SK-N-SH treated with all-trans-retinoic acid at 6 μM for 48 hours (cell line): ENCODE results near the gene EPS8.

Experiments used
- ATAC-seq: fragments of 200-7000 bp; cut with Tn5 transposase; 3 replicates; pipeline ENCODE4 v1.9.1; 2020; ENCODE audit warnings: mild to moderate bottlenecking, moderate library complexity
- ARNTL ChIP-seq: fragments of 450-650 bp; formaldehyde crosslinking; IDR thresholded peaks from 2 replicates; pipeline ENCODE4 v1.5.0; 2020; ENCODE audit warnings: low read depth, mild to moderate bottlenecking, moderate library complexity, borderline replicate concordance
- BACH2 ChIP-seq: fragments of 250-450 bp; sonication (Bioruptor Pico); IDR thresholded peaks from 2 replicates; pipeline ENCODE4 v1.9.0; 2021; ENCODE audit warnings: mild to moderate bottlenecking, borderline replicate concordance
- CSDC2 ChIP-seq: fragments of 250-450 bp; sonication (Bioruptor Pico); IDR thresholded peaks from 2 replicates; pipeline ENCODE4 v1.5.0; 2020; ENCODE audit warnings: mild to moderate bottlenecking, moderate library complexity
- CSRNP3 ChIP-seq: fragments of 250-450 bp; sonication (Bioruptor Pico); IDR thresholded peaks from 2 replicates; pipeline ENCODE4 v1.5.1; 2021; ENCODE audit warnings: mild to moderate bottlenecking, moderate library complexity
- ESRRG ChIP-seq: fragments of 250-450 bp; sonication (Bioruptor Pico); IDR thresholded peaks from 2 replicates; pipeline ENCODE4 v1.6.1; 2021; ENCODE audit warnings: mild to moderate bottlenecking
- GLIS3 ChIP-seq: fragments of 250-450 bp; sonication (Bioruptor Pico); IDR thresholded peaks from 2 replicates; pipeline ENCODE4 v1.5.0; 2020; ENCODE audit warnings: mild to moderate bottlenecking, moderate library complexity
- PATZ1 ChIP-seq: fragments of 250-450 bp; sonication (Bioruptor Pico); IDR thresholded peaks from 2 replicates; pipeline ENCODE4 v1.8.0; 2020; ENCODE audit warnings: mild to moderate bottlenecking, moderate library complexity, borderline replicate concordance
- RARB ChIP-seq: fragments of 250-450 bp; sonication (Bioruptor Pico); IDR thresholded peaks from 2 replicates; pipeline ENCODE4 v1.8.0; 2021; ENCODE audit warnings: mild to moderate bottlenecking, moderate library complexity
- SNAI2 ChIP-seq: fragments of 250-450 bp; sonication (Bioruptor Pico); IDR thresholded peaks from 2 replicates; pipeline ENCODE4 v1.5.0; 2020; ENCODE audit warnings: mild to moderate bottlenecking, moderate library complexity
- TCF4 ChIP-seq: fragments of 250-450 bp; sonication (Bioruptor Pico); IDR thresholded peaks from 2 replicates; pipeline ENCODE4 v1.8.0; 2021; ENCODE audit warnings: mild to moderate bottlenecking, moderate library complexity, borderline replicate concordance
- TOX ChIP-seq: fragments of 250-450 bp; sonication (Bioruptor Pico); IDR thresholded peaks from 2 replicates; pipeline ENCODE4 v1.8.0; 2021; ENCODE audit warnings: mild to moderate bottlenecking, moderate library complexity, borderline replicate concordance
- ZC3H10 ChIP-seq: fragments of 250-450 bp; sonication (Bioruptor Pico); IDR thresholded peaks from 2 replicates; pipeline ENCODE4 v1.5.1; 2021; ENCODE audit warnings: mild to moderate bottlenecking, moderate library complexity
- ZFP3 ChIP-seq: fragments of 250-450 bp; sonication (Bioruptor Pico); IDR thresholded peaks from 2 replicates; pipeline ENCODE4 v1.5.0; 2020; ENCODE audit warnings: mild to moderate bottlenecking, moderate library complexity
- ZNF565 ChIP-seq: fragments of 450-650 bp; formaldehyde crosslinking; conservative IDR thresholded peaks from 2 replicates; pipeline ENCODE4 v1.5.0; 2020; ENCODE audit warnings: low read depth, mild to moderate bottlenecking, moderate library complexity
- ZNF70 ChIP-seq: fragments of 450-650 bp; formaldehyde crosslinking; IDR thresholded peaks from 2 replicates; pipeline ENCODE4 v1.5.0; 2020; ENCODE audit warnings: mild to moderate bottlenecking, moderate library complexity
- ZNF8 ChIP-seq: fragments of 450-650 bp; formaldehyde crosslinking; IDR thresholded peaks from 2 replicates; pipeline ENCODE4 v1.5.0; 2020; ENCODE audit warnings: mild to moderate bottlenecking, moderate library complexity
- TF ChIP-seq, protein P1 (sequence below): fragments of 250-450 bp; sonication (Bioruptor Pico); IDR thresholded peaks from 2 replicates; pipeline ENCODE4 v1.5.0; 2020; ENCODE audit warnings: mild to moderate bottlenecking, moderate library complexity
- TF ChIP-seq, protein P2 (sequence below): fragments of 250-450 bp; sonication (Bioruptor Pico); IDR thresholded peaks from 2 replicates; pipeline ENCODE4 v1.8.0; 2021; ENCODE audit warnings: low read depth, mild to moderate bottlenecking, moderate library complexity, borderline replicate concordance

The EPS8 gene

DNA sequence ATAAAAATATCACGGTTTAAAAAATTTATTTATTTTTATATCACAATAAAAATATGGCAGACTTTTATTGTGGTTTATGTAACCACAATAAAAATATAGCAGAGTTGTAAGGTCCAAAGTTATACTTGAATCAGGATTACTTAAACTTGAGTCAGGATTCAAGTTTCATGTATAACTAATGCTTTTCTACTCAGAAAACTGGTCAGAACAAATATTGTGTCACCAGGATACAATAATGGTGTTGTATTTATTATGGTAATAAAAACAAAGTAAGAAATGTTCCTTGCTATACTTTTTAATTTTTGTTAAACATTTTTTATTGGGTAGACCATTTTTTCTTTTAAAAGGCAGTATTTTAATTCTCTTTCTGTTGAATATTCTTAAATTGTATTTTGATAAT, 29.2 kb upstream of the EPS8 start:
- TF ChIP-seq PATZ1 (CRISPR knock-in tag) (no peak), CSDC2 (CRISPR knock-in tag) (no peak), BACH2 (CRISPR knock-in tag) (no peak), ARNTL (no peak), TCF4 (no peak), ZNF70 (CRISPR knock-in tag) (no peak), TOX (CRISPR knock-in tag) (no peak), ESRRG (CRISPR knock-in tag) (no peak), ZFP3 (CRISPR knock-in tag) (no peak), SNAI2 (CRISPR knock-in tag) (no peak), ZNF8 (no peak), CSRNP3 (CRISPR knock-in tag) (no peak), ZNF565 (CRISPR knock-in tag) (no peak)
- TF ChIP-seq, protein P1, sequence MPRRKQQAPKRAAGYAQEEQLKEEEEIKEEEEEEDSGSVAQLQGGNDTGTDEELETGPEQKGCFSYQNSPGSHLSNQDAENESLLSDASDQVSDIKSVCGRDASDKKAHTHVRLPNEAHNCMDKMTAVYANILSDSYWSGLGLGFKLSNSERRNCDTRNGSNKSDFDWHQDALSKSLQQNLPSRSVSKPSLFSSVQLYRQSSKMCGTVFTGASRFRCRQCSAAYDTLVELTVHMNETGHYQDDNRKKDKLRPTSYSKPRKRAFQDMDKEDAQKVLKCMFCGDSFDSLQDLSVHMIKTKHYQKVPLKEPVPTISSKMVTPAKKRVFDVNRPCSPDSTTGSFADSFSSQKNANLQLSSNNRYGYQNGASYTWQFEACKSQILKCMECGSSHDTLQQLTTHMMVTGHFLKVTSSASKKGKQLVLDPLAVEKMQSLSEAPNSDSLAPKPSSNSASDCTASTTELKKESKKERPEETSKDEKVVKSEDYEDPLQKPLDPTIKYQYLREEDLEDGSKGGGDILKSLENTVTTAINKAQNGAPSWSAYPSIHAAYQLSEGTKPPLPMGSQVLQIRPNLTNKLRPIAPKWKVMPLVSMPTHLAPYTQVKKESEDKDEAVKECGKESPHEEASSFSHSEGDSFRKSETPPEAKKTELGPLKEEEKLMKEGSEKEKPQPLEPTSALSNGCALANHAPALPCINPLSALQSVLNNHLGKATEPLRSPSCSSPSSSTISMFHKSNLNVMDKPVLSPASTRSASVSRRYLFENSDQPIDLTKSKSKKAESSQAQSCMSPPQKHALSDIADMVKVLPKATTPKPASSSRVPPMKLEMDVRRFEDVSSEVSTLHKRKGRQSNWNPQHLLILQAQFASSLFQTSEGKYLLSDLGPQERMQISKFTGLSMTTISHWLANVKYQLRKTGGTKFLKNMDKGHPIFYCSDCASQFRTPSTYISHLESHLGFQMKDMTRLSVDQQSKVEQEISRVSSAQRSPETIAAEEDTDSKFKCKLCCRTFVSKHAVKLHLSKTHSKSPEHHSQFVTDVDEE (CRISPR knock-in tag): no peak
- ATAC-seq: no peak

- no peak for ATAC-seq
- TF ChIP-seq ZNF8 (no peak), ZC3H10 (CRISPR knock-in tag) (no peak), CSRNP3 (CRISPR knock-in tag) (no peak), ZNF70 (CRISPR knock-in tag) (no peak), CSDC2 (CRISPR knock-in tag) (no peak), GLIS3 (CRISPR knock-in tag) (no peak), BACH2 (CRISPR knock-in tag) (no peak), ZNF565 (CRISPR knock-in tag) (no peak), RARB (CRISPR knock-in tag) (no peak)
- TF ChIP-seq, protein P2, sequence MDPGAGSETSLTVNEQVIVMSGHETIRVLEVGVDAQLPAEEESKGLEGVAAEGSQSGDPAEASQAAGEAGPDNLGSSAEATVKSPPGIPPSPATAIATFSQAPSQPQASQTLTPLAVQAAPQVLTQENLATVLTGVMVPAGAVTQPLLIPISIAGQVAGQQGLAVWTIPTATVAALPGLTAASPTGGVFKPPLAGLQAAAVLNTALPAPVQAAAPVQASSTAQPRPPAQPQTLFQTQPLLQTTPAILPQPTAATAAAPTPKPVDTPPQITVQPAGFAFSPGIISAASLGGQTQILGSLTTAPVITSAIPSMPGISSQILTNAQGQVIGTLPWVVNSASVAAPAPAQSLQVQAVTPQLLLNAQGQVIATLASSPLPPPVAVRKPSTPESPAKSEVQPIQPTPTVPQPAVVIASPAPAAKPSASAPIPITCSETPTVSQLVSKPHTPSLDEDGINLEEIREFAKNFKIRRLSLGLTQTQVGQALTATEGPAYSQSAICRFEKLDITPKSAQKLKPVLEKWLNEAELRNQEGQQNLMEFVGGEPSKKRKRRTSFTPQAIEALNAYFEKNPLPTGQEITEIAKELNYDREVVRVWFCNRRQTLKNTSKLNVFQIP: no peak
- TF ChIP-seq, all 23 proteins: peak for 0
These were observed 26.5 kb upstream of the EPS8 start for GRCh38 chr12:15815730-15816129.

- TF ChIP-seq ESRRG (CRISPR knock-in tag) (no peak), PATZ1 (CRISPR knock-in tag) (no peak), ZNF70 (CRISPR knock-in tag) (no peak), CSDC2 (CRISPR knock-in tag) (no peak), ZNF565 (CRISPR knock-in tag) (no peak)
- TF ChIP-seq, protein P2: no peak
- TF ChIP-seq, protein P1 (CRISPR knock-in tag): no peak
- no peak for ATAC-seq
These were observed 22.3 kb upstream of the EPS8 start for GRCh38 chr12:15811214-15812127.
